Measurements from ENCODE around the gene TRIM46. TPM values are rescaled to one million over a fixed set of nuclear protein-coding genes. Genes with fewer than 3 reads are reported as not detected.
A peak's percentile ranks its signal among the peaks of the same experiment; 100 is the strongest.

Gene TRIM46
- total and polyA plus RNA-seq, 2 of the 13 experiments (the other 11 are each of a cell fraction or from before 2014, with no cell fraction given), result 0.04 to 0.09 TPM

GRCh38 chr1:155218854-155219591, 45.4 kb downstream of the TRIM46 start (continued):
- TF ChIP-seq ZNF362 (CRISPR knock-in tag; IDR thresholded peaks at IDR 0.05; ENCODE audit: borderline replicate concordance), result no peak
- TF ChIP-seq ZFP82 (CRISPR knock-in tag; IDR thresholded peaks at IDR 0.05; ENCODE audit: borderline replicate concordance), result no peak
- TF ChIP-seq ZNF10 (CRISPR knock-in tag; IDR thresholded peaks at IDR 0.05; ENCODE audit: borderline replicate concordance, low read depth), result no peak
- TF ChIP-seq ZNF274 (CRISPR knock-in tag; IDR thresholded peaks at IDR 0.05), result no peak
- peak; percentile 51; the same call in 1 of the 2 replicates for TF ChIP-seq SAP130 (CRISPR knock-in tag; IDR thresholded peaks at IDR 0.05; ENCODE audit: low read depth)
- TF ChIP-seq KAT8 (CRISPR knock-in tag; IDR thresholded peaks at IDR 0.05), result peak; percentile 82
- peak; percentile 89 for TF ChIP-seq RAD51 (IDR thresholded peaks at IDR 0.05; ENCODE audit: borderline replicate concordance)
- no peak for TF ChIP-seq ZNF883 (CRISPR knock-in tag; IDR thresholded peaks at IDR 0.05; ENCODE audit: not compliant biosample characterization)
- no peak for TF ChIP-seq ZNF784 (CRISPR knock-in tag; IDR thresholded peaks at IDR 0.05; ENCODE audit: borderline replicate concordance)
- TF ChIP-seq GZF1 (CRISPR knock-in tag; IDR thresholded peaks at IDR 0.05), result no peak
- peak; percentile 89 for TF ChIP-seq YY1 (IDR thresholded peaks at IDR 0.05; ENCODE audit: insufficient read depth, insufficient replicate concordance, low read depth, low read length)
- no peak for TF ChIP-seq U2AF2 (IDR thresholded peaks at IDR 0.05; ENCODE audit: low read depth, low read length)
- TF ChIP-seq ZNF234 (CRISPR knock-in tag; conservative IDR thresholded peaks at IDR 0.05), result no peak
